SK-MEL-5 (cell line): Measurements from ENCODE around the gene HOMER2. TPM values are rescaled to one million over a fixed set of nuclear protein-coding genes. Genes with fewer than 3 reads are reported as not detected.
"Not testable (repeated sequence)": the region's sequence is repeated elsewhere in the genome, so short reads cannot be mapped to it uniquely, and the experiment has no call there.

ENCODE experiments used
- DNase-seq: peaks from one replicate; pipeline ENCODE4 v3.0.0-alpha.2; 2016; ENCODE audit warnings: low read depth, low spot score
- in situ Hi-C: cut with HindIII; loops from 2 replicates; pipeline ENCODE4 v1.10.0; 2016; ENCODE audit warnings: low sequenced_read_pairs, high pct_unique_total_duplicates, low pct_unique_long_range_greater_than_20kb
- total RNA-seq: library from RNA; depleted of rRNA; stranded (reverse); fragments of >200 nt; shearing (Covaris generic); gene quantifications from 2 replicates; pipeline ENCODE4 v1.2.3, GENCODE V29; 2014

The HOMER2 gene
- total RNA-seq, 1 experiment from 2014 or later, result 8.8 TPM

- in situ Hi-C loops, result no loop called here
- DNase-seq, result no peak
Observed at GRCh38 chr15:82880704-82881103, 71.8 kb downstream of the HOMER2 start.

DNA sequence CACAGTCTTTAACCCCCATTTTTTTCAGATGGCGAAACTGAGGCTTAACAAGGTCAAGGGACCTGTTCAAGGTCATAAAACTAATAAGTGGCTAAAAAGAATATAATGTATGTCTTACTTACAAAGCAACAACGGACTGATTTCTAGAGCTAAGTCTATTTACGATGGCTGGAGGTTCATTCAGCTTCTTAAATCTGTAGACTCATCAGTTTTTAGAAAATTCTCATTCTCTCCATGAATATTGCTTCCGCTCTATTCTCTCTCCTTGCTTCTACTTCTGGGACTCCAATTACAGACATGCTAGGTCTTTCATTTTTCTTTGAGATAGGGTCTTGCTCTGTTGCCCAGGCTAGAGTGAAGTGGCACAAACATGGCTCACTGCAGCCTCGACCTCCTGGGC, 74.2 kb downstream of the HOMER2 start:
- no peak for DNase-seq
- in situ Hi-C loops, result no loop called here

- no peak for DNase-seq
- in situ Hi-C loops, result no loop called here
Observed at GRCh38 chr15:82877825-82878224, 74.7 kb downstream of the HOMER2 start.

GRCh38 chr15:82875411-82876003, 77.0 kb downstream of the HOMER2 start:
- in situ Hi-C loops, result no loop called here
- no peak for DNase-seq

- in situ Hi-C loops, result no loop called here
- no peak for DNase-seq
Observed at GRCh38 chr15:82874961-82875360, 77.6 kb downstream of the HOMER2 start.

DNA sequence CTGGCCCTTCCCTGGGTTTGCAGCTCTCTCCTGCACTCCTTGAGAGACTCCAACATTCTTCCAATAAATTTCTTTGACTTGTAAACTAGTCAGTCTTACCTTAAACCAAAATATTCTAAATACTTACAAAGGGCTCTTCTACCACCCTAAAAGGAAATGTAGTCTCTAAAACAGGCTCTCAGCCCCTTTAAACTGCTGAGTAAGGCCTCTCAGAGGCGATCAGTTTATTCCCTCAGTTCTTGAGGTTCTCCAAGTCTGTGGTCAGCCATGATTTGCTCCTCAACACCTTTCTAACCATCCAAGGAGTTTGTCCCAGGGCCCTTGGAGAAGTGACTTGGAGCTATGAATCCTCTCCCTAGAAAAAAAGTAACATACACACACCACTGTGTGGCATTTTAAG, 78.3 kb downstream of the HOMER2 start:
- in situ Hi-C loops, result no loop called here
- no peak for DNase-seq

GRCh38 chr15:82873000-82873680, 79.4 kb downstream of the HOMER2 start:
- DNase-seq, result no peak
- in situ Hi-C loops, result no loop called here

DNA sequence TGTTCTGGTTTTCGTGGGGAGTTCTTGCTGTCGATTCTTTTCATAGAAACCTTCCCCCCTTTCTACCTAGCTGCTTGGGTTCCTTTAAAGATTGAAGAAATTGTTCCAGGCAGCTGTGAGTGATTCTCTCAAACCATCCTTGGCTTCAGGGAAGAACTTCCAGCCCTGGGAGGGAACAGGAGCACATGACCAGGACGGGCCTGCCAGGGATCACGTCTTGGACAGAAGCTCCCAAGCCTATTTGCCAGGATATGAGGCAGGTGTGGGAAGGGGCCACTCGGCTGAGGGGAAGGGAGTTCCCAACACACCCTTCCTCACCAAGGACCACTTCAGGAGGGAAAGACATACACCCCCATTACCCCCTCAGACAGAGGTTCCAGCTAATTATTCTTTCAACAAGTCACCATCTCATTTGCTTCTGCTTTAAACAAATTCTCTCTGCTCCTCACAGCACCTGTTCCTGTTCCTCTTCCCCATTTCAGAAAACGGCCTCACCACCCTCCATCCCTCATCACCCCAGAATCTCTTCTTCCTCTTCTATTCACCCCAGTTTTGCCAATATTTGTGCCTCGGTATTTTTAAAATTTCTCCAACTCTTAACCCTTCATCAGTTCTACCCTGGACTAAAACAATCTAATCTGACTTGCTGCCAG, 80.6 kb downstream of the HOMER2 start:
- DNase-seq, result no peak
- in situ Hi-C loops, result no loop called here

DNA sequence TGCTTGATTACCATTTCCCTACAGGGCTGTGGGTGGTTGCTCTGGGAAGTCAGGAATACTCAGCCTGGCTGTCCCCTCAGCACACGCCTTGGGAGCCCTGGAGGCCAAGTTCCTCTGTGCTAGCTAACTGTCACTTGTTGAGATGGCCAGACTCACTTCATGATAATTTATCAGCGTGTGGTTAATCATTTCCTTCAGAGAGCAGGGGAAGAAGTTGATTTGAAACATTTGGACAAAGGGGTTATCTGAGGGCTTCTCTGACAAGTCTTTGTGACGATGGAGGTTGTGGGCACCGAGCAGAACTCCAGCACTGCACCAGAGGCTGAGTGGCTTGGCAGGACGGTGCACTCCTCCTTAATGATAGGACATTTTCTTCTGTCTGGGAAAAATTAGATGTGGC, 81.2 kb downstream of the HOMER2 start:
- no peak for DNase-seq
- in situ Hi-C loops, result no loop called here

DNA sequence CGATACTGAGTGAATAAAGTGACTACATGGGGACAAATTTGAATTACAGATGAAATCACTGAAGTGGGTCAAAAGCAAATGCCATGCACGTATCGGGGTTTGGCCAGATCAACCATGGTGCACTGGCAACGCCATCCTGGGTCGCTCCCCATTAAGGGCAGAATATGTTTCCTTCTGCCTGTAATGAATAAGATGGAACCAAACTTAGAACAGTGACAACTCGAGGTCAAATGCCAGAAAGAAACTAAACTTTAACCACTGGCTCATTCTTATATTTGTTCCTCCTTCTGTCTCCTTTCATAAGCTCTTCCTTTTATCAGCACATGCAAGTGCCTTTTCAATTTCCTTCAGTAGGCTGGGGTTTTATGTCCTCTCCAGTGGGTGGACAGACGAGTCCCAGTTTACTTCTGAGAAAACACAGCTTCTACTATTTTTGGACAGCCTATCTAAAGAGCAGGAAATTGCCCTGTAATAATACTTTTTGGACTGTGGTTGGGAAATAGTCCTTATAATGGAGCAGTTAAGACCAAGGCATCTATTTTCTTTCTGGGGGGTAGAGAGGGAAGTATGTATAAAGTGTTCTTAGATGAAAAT, 81.7 kb downstream of the HOMER2 start:
- no peak for DNase-seq
- in situ Hi-C loops, result no loop called here

DNA sequence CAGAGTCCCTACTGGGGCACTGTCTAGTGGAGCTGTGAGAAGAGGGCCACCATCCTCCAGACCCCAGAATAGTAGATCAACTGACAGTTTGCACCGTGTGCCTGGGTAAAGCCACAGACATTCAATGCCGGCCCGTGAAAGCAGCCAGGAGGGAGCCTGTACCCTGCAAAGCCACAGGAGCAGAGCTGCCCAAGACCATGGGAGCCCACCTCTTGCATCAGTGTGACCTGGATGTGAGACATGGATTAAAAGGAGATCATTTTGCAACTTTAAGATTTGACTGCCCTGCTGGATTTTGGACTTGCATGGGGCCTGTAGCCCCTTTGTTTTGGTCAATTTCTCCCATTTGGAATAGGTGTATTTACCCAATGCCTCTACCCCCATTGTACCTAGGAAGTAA, 86.5 kb downstream of the HOMER2 start:
- in situ Hi-C loops, DNase-seq: not testable (repeated sequence)

GRCh38 chr15:82865581-82865980, 86.9 kb downstream of the HOMER2 start:
- in situ Hi-C loops, DNase-seq: not testable (repeated sequence)

DNA sequence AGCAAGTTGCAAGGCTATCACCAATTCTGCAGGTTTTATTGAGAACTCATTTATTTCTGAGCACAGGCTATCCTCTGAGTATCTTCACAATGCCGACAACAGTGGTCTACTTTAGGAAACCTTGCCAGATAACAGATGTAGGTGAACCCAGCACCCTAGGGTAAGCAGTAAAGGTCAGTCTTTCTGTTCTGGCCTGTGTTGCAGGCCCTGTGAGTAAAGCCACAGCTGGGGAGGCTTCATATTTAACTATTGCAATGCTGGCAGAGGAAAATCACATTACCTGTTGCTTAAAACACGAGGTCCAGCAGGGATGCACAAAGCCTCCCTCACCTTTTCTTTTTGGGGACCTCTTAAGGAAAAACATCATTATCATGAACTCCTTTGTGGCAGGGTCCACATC, 87.6 kb downstream of the HOMER2 start:
- in situ Hi-C loops, result no loop called here
- DNase-seq, result no peak

DNA sequence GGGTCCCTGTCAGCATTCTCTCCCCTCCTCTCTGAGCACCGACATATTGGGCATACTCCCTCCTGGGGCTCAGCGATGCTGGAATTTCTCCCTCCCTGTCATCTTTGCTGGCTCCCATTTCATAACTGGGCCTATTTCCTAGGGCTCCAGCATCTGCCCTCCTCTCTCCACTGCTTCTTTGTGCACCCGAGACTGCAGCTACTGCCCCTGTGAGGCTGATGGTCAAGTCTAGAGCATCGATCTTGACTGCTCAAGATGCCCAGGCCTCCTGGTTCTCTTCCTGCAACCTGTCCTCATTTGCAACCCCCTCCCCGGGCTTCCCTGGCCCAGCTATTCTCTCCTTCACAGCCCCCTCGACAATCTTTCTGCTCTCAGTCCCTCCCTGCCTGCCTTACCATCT, 89.6 kb downstream of the HOMER2 start:
- DNase-seq, result no peak
- in situ Hi-C loops, result no loop called here

DNA sequence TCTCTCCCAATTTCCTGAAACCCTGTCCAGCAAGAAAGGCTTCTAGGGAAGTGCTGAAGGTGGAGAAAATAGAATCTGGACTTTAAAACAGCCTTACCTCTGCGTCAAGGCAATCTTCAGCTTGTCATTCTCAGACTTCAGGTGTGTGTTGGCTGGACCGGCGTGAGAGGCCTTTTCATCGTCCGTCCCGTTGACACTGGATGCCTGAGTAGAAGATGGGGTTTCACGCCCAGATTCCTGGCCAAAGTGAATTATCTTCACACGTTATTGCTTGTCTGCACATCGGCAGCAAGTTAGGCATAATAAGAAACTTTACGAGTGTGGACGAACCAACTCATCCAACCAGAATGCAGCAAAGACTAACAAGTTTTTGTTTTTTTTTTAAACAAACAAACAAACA, 93.6 kb downstream of the HOMER2 start:
- no peak for DNase-seq
- in situ Hi-C loops, result no loop called here

- in situ Hi-C loops, result no loop called here
- no peak for DNase-seq
Observed at GRCh38 chr15:82856397-82857170, 95.9 kb downstream of the HOMER2 start.

GRCh38 chr15:82855286-82856100, 97.0 kb downstream of the HOMER2 start:
- in situ Hi-C loops, result no loop called here
- no peak for DNase-seq
